GM06990 (cell line): ENCODE measurements around the gene BTRC.
"Not testable (repeated sequence)": the region's sequence is repeated elsewhere in the genome, so short reads cannot be mapped to it uniquely, and the experiment has no call there.

Source experiments
- DNase-seq: peaks from one replicate; pipeline ENCODE4 v3.0.0-alpha.2; 2011; ENCODE audit not compliant: insufficient read length; ENCODE audit errors: extremely low read depth
- H3K27me3 ChIP-seq: replicated peaks from 2 replicates; pipeline ENCODE4 v1.6.0; 2011; ENCODE audit warnings: low read length; ENCODE audit not compliant: control insufficient read depth, insufficient read depth
- H3K36me3 ChIP-seq: 2 replicates; pipeline ENCODE4 v1.5.1; 2011; ENCODE audit warnings: low read length; ENCODE audit not compliant: control insufficient read depth, insufficient read depth
- H3K4me3 ChIP-seq: replicated peaks from 2 replicates; pipeline ENCODE4 v1.5.1; 2011; ENCODE audit warnings: low read depth, mild to moderate bottlenecking, control low read depth, low read length
- CTCF ChIP-seq: IDR thresholded peaks from 2 replicates; pipeline ENCODE4 v1.5.1; 2011; ENCODE audit warnings: low read length, control low read depth, mild to moderate bottlenecking, inconsistent platforms; ENCODE audit not compliant: insufficient read depth, poor library complexity, severe bottlenecking

Gene BTRC

DNA sequence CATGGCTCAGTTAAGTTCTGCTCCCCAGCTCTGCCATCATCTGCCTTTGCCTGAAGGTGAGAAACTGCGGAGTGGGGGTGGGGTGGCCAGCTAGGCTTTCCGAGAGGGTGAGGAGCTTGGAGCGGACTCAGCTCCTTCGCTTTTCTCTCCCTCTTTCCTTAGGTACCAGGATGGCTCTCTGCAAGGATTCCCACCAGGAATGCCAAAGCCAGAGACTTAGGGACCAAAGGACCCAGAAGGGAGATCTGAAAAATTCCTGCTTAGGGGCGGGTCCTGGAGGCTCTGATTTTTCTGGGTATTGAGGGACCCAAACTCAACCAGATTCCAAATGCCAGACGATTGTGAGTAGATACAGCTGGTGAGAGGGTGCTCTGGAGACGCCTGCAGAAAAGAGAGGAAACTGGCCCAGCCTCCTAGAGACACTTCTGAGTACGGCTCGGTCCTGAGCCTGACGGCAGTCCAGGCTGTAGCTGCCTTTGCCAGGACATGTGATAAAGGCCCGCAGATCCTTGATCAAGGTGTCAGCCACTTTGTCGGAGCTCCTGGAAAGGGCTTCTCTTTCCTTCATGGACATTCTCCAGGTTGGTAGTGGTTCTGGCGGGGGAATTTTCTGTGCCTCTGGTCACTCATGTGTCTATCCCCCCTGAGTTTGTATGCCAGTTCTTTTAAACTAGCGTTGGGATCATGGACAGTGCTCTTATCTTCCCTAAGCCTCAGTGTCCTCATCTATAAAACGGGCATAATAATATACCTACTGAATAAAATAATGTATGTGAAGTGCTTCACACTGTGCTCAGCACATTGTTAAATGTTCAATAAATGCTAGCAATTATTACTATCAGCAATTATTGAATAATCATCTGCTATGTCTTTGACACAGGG, 42.5 kb upstream of the BTRC start:
- peaks cover 1% of the 10 kb centered on the region for H3K27me3 ChIP-seq
- H3K36me3 ChIP-seq = no peaks in the 10 kb centered on the region
- no peak for DNase-seq
- H3K4me3 ChIP-seq = no peak overlapping the region
- no peak for TF ChIP-seq CTCF

DNA sequence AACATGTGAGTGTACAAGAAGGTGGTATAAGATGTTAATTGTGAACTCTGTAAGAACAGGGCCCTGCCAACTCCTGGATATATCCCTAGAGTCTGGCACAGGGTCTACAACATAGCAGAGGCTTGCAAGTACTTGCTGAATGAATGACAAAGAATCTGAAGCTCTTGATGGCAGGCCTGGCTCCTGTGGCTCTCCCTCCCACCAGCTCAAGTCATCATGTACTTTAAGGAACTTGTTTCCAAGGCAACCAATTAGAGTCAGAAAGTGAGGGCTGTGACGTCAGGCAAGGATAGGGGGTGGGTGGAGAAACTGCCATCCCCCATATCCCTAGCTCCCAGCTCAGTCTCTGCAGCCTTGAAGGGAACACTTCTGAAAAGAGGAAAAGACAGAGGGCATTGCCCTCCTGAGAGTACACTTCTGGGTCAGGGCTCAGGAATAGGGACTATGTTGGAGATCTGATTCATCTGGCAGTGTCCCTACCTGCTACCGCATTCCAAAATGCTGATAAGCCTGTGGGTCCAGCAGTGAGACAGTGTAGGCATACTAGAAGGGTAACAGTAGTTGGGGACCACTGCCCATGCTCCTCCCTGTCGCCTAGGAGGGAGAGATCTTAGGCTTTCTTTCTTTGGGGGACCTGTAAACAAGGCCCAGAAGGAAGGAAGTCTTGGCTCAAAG, 34.6 kb upstream of the BTRC start:
- Histone ChIP-seq H3K36me3 (no peaks in the 10 kb centered on the region), H3K4me3 (no peak overlapping the region), H3K27me3 (peaks cover 1% of the 10 kb centered on the region; the same call in 1 of the 2 replicates)
- DNase-seq = no peak
- no peak for TF ChIP-seq CTCF

DNA sequence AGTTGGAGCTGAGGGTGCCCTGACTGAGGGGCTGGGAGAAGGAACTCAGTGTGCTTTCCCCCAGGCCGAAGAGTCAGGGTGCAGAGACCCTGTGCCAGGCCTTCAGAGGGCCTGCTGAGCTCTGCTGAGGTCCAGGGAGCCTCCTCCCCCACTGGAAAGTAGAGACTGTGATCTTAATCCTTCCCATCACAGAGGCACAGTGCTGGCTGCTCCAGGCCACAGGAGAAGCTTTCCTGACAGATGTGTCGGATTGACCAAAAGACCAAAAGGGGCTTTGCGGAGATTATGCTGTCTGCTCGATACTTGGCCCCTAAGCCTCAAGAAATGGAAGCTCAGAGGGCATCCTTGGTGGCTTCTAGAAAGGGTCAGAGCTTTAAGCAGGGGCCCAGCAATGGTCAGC, 32.9 kb upstream of the BTRC start:
- Histone ChIP-seq H3K36me3 (no peaks in the 10 kb centered on the region), H3K27me3 (peaks cover 1% of the 10 kb centered on the region; the same call in 1 of the 2 replicates), H3K4me3 (no peak overlapping the region)
- no peak for DNase-seq
- no peak for TF ChIP-seq CTCF

GRCh38 chr10:101322266-101323108, 31.5 kb upstream of the BTRC start:
- Histone ChIP-seq H3K27me3 (peaks cover 1% of the 10 kb centered on the region; the same call in 1 of the 2 replicates), H3K4me3 (no peak overlapping the region), H3K36me3 (no peaks in the 10 kb centered on the region)
- no peak for TF ChIP-seq CTCF
- no peak for DNase-seq

GRCh38 chr10:101323495-101323894, 30.5 kb upstream of the BTRC start:
- TF ChIP-seq CTCF = no peak
- no peak for DNase-seq
- no peaks in the 10 kb centered on the region for H3K36me3 ChIP-seq
- peaks cover 1% of the 10 kb centered on the region; the same call in 1 of the 2 replicates for H3K27me3 ChIP-seq
- H3K4me3 ChIP-seq = no peak overlapping the region

- not testable (repeated sequence) for DNase-seq, H3K4me3 ChIP-seq, H3K36me3 ChIP-seq, H3K27me3 ChIP-seq
These were observed 26.5 kb upstream of the BTRC start for GRCh38 chr10:101327454-101327853.
